CD14-positive monocyte (primary cell): ENCODE results near the gene HIVEP3. TPM values are rescaled to one million over a fixed set of nuclear protein-coding genes. Genes with fewer than 3 reads are reported as not detected.

Experiments used
- DNase-seq, 3 donors: peaks; one replicate each; pipeline ENCODE4 v3.0.0-alpha.2; 2011 to 2022
- H2AFZ ChIP-seq: 2 replicates; pipeline ENCODE4 v1.6.0; 2012; ENCODE audit warnings: mild to moderate bottlenecking, low read depth, low read length, inconsistent platforms; ENCODE audit not compliant: insufficient read depth, poor library complexity, severe bottlenecking
- H3K27ac ChIP-seq, 2 donors: 1 replicate in 1 of 2; 2 replicates in 1 of 2; pipeline ENCODE4 v1.5.1; 2012 to 2013; ENCODE audit warnings: low read length in 2 of 2, control low read depth in 1 of 2, inconsistent platforms in 1 of 2, low read depth in 1 of 2, mild to moderate bottlenecking in 1 of 2
- H3K27me3 ChIP-seq, 2 donors: one replicate each; pipeline versions ENCODE4 v1.6.0 to v1.6.1; 2011 to 2013; ENCODE audit warnings: low read length in 2 of 2; ENCODE audit not compliant: control insufficient read depth in 2 of 2, insufficient read depth in 2 of 2
- H3K36me3 ChIP-seq, 2 donors: replicated peaks in 1 of 2; 1 replicate in 1 of 2; 2 replicates in 1 of 2; pipeline versions ENCODE4 v1.5.1 to v1.6.1; 2012 to 2013; ENCODE audit warnings: low read length in 2 of 2, control low read depth in 1 of 2, inconsistent platforms in 1 of 2, mild to moderate bottlenecking in 1 of 2; ENCODE audit not compliant: insufficient read depth in 2 of 2, control insufficient read depth in 1 of 2
- H3K4me1 ChIP-seq, 2 donors: 1 replicate in 1 of 2; 2 replicates in 1 of 2; pipeline versions ENCODE4 v1.5.1 to v1.6.1; 2012 to 2013; ENCODE audit warnings: low read length in 2 of 2, control low read depth in 1 of 2, inconsistent platforms in 1 of 2, mild to moderate bottlenecking in 1 of 2, moderate library complexity in 1 of 2; ENCODE audit not compliant: insufficient read depth in 2 of 2, control insufficient read depth in 1 of 2
- H3K4me2 ChIP-seq: replicated peaks from 2 replicates; pipeline ENCODE3; 2012; ENCODE audit warnings: low read length, moderate library complexity, mild to moderate bottlenecking; ENCODE audit not compliant: poor library complexity, severe bottlenecking; ENCODE audit errors: extremely low read depth
- H3K4me3 ChIP-seq, 3 experiments: fragments of 200-600 bp in 1 of 3; sonication (generic) in 1 of 3; replicated peaks in 1 of 3; 1 replicate in 2 of 3; 2 replicates in 1 of 3; pipeline ENCODE4 v1.5.1; 2011 to 2013; ENCODE audit warnings: low read length in 3 of 3, mild to moderate bottlenecking in 3 of 3, control low read depth in 2 of 3, low read depth in 2 of 3, inconsistent platforms in 1 of 3, moderate library complexity in 1 of 3
- H3K79me2 ChIP-seq: 2 replicates; pipeline ENCODE4 v1.6.0; 2012; ENCODE audit warnings: mild to moderate bottlenecking, control low read depth, inconsistent platforms, low read length, moderate library complexity; ENCODE audit not compliant: insufficient read depth
- H3K9ac ChIP-seq: 2 replicates; pipeline ENCODE4 v1.6.0; 2017; ENCODE audit warnings: low read length, mild to moderate bottlenecking; ENCODE audit not compliant: insufficient read depth, poor library complexity, severe bottlenecking
- H3K9me3 ChIP-seq, 2 donors: replicated peaks in 1 of 2; 1 replicate in 1 of 2; 2 replicates in 1 of 2; pipeline versions ENCODE4 v1.5.1 to v1.6.1; 2012 to 2013; ENCODE audit warnings: low read length in 2 of 2, control low read depth in 1 of 2; ENCODE audit not compliant: control insufficient read depth in 1 of 2, insufficient read depth in 1 of 2
- H4K20me1 ChIP-seq: 2 replicates; pipeline ENCODE4 v1.6.0; 2012; ENCODE audit warnings: mild to moderate bottlenecking, low read length, control low read depth, moderate library complexity; ENCODE audit not compliant: insufficient read depth
- H3K27ac Mint-ChIP-seq, 7 donors: one replicate each; pipeline ENCODE4 v1.8.0; 2020; ENCODE audit warnings: mild to moderate bottlenecking in 7 of 7, mixed read lengths in 7 of 7, moderate library complexity in 6 of 7, inconsistent platforms in 2 of 7
- H3K27me3 Mint-ChIP-seq, 3 donors: one replicate each; pipeline ENCODE4 v1.8.0; 2021 to 2022; ENCODE audit warnings: low read depth in 3 of 3, mild to moderate bottlenecking in 3 of 3, mixed read lengths in 3 of 3, moderate library complexity in 3 of 3, inconsistent platforms in 1 of 3
- H3K36me3 Mint-ChIP-seq, 2 donors: one replicate each; pipeline ENCODE4 v1.8.0; 2020; ENCODE audit warnings: mixed read lengths in 2 of 2, inconsistent platforms in 1 of 2, mild to moderate bottlenecking in 1 of 2
- H3K4me1 Mint-ChIP-seq: one replicate; pipeline ENCODE4 v1.8.0; 2020; ENCODE audit warnings: mild to moderate bottlenecking, mixed read lengths
- H3K4me3 Mint-ChIP-seq, 2 donors: one replicate each; pipeline ENCODE4 v1.8.0; 2020; ENCODE audit warnings: mild to moderate bottlenecking in 2 of 2, mixed read lengths in 2 of 2, moderate library complexity in 1 of 2
- H3K9me3 Mint-ChIP-seq, 7 donors: one replicate each; pipeline ENCODE4 v1.8.0; 2020 to 2022; ENCODE audit warnings: mixed read lengths in 7 of 7, mild to moderate bottlenecking in 6 of 7, moderate library complexity in 6 of 7, inconsistent platforms in 2 of 7
- CTCF ChIP-seq: fragments of 200-600 bp; IDR thresholded peaks from one replicate; pipeline ENCODE4 v1.8.0; 2022; ENCODE audit warnings: antibody characterized with exemption, mild to moderate bottlenecking
- WGBS: methylation state at CpG from one replicate; pipeline ENCODE4 v1.1.5; 2013; ENCODE audit warnings: missing lambda C conversion rate; ENCODE audit not compliant: insufficient coverage; 5-methylcytosine and 5-hydroxymethylcytosine counted together
- intact Hi-C, 2 donors: fragments of 100-400 bp; cut with micrococcal nuclease; formaldehyde crosslinking; loops; one replicate each; pipeline versions ENCODE4 v1.15.0 to v1.15.1; 2023
- polyA plus RNA-seq, 3 donors: library from polyadenylated mRNA; depleted of rRNA in 1 of 3; unstranded in 2 of 3; stranded (reverse) in 1 of 3; fragments of 300-500 nt in 2 of 3; fragments of >200 nt in 1 of 3; fragmentation: Illumina TruSeq in 2 of 3; gene quantifications; 1 replicate in 2 of 3; 2 replicates in 1 of 3; pipeline ENCODE4 v1.2.3, GENCODE V29; 2012 to 2021

HIVEP3 gene
- polyA plus RNA-seq, 3 donors, result 1.2 to 3.7 (median 1.8) TPM

GRCh38 chr1:41572224-41572623 lies 346.5 kb downstream of the HIVEP3 start:
- no peak for DNase-seq
- no peak for TF ChIP-seq CTCF
- peaks cover 0 to 5% (median 3%) of the 10 kb centered on the region in 3 donors for H3K27me3 Mint-ChIP-seq
- no peak overlapping the region for H3K4me3 ChIP-seq
- H3K36me3 Mint-ChIP-seq, result peaks cover 46 to 53% of the 10 kb centered on the region in 2 donors
- peaks cover 11% of the 10 kb centered on the region for H3K4me1 Mint-ChIP-seq
- H3K9ac ChIP-seq, result no peak overlapping the region
- H3K27me3 ChIP-seq, result no peaks in the 10 kb centered on the region
- WGBS, result 100% methylated on average over 3 of the region's 5 CpGs
- H3K36me3 ChIP-seq, result peaks cover 0 to 50% of the 10 kb centered on the region in 2 donors
- H3K27ac ChIP-seq, result no peak overlapping the region
- no peak overlapping the region for H2AFZ ChIP-seq
- H3K9me3 ChIP-seq, result no peaks in the 10 kb centered on the region
- no peak overlapping the region for H3K4me3 Mint-ChIP-seq
- intact Hi-C loops, result loop anchor here (10.0 kb wide), 3 partner anchors 153 to 603 kb away; no protein-coding TSS in a partner anchor
- H3K4me2 ChIP-seq, result no peak overlapping the region
- H3K27ac Mint-ChIP-seq, result peak overlapping the region in 1 of 7 donors; percentile 19
- H3K79me2 ChIP-seq, result no peaks in the 10 kb centered on the region
- H3K4me1 ChIP-seq, result peaks cover 4 to 10% of the 10 kb centered on the region in 2 donors
- peaks cover 39% of the 10 kb centered on the region for H4K20me1 ChIP-seq
- peaks cover 0 to 2% (median 0%) of the 10 kb centered on the region in 7 donors for H3K9me3 Mint-ChIP-seq

GRCh38 chr1:41571041-41571440 lies 347.7 kb downstream of the HIVEP3 start:
- Mint-ChIP-seq H3K9me3 (peaks cover 0 to 2% (median 0%) of the 10 kb centered on the region in 7 donors), H3K4me1 (peaks cover 11% of the 10 kb centered on the region), H3K27ac (no peak overlapping the region), H3K4me3 (no peak overlapping the region), H3K27me3 (peaks cover 0 to 5% (median 3%) of the 10 kb centered on the region in 3 donors), H3K36me3 (peaks cover 50 to 63% of the 10 kb centered on the region in 2 donors)
- WGBS, result 92% methylated on average over 2 of the region's 3 CpGs
- no peaks in the 10 kb centered on the region for H3K27me3 ChIP-seq
- peaks cover 50% of the 10 kb centered on the region for H4K20me1 ChIP-seq
- peaks cover 4 to 10% of the 10 kb centered on the region in 2 donors for H3K4me1 ChIP-seq
- no peak overlapping the region for H3K9ac ChIP-seq
- H3K9me3 ChIP-seq, result no peaks in the 10 kb centered on the region
- no peak overlapping the region for H3K4me2 ChIP-seq
- intact Hi-C loops, result loop anchor here (10.0 kb wide), 3 partner anchors 154 to 604 kb away; no protein-coding TSS in a partner anchor
- H3K36me3 ChIP-seq, result peaks cover 0 to 55% of the 10 kb centered on the region in 2 donors
- DNase-seq, result no peak
- no peak overlapping the region for H3K27ac ChIP-seq
- no peak overlapping the region for H3K4me3 ChIP-seq
- H3K79me2 ChIP-seq, result no peaks in the 10 kb centered on the region
- no peak overlapping the region for H2AFZ ChIP-seq
- no peak for TF ChIP-seq CTCF
